H1 (cell line): ENCODE results near the gene COL1A1.

ENCODE experiments used
- CTCF ChIP-seq, 3 experiments: IDR thresholded peaks; 1 replicate in 2 of 3; 2 replicates in 1 of 3; pipeline versions ENCODE4 v1.5.1 to v1.6.1; 2011; ENCODE audit warnings: low read length in 3 of 3, mild to moderate bottlenecking in 3 of 3, inconsistent platforms in 2 of 3, low read depth in 1 of 3, moderate library complexity in 1 of 3; ENCODE audit not compliant: insufficient read depth in 1 of 3; ENCODE audit errors: control extremely low read depth in 1 of 3
- EP300 ChIP-seq, 2 experiments: IDR thresholded peaks; 1 replicate in 1 of 2; 2 replicates in 1 of 2; pipeline ENCODE4 v1.6.1; 2011 to 2012; ENCODE audit warnings: low read depth in 2 of 2, low read length in 2 of 2, mild to moderate bottlenecking in 2 of 2, borderline replicate concordance in 1 of 2, inconsistent platforms in 1 of 2, moderate library complexity in 1 of 2
- SIRT6 ChIP-seq: IDR thresholded peaks from one replicate; pipeline ENCODE4 v1.7.1; 2012; ENCODE audit warnings: low read length, inconsistent platforms

GRCh38 chr17:50244771-50245170 lies 43.3 kb upstream of the COL1A1 start:
- TF ChIP-seq CTCF (IDR thresholded peaks at IDR 0.05; ENCODE audit: control extremely low read depth in 1 of 3, insufficient read depth in 1 of 3, low read depth in 1 of 3, low read length in 3 of 3) (no peak), SIRT6 (no peak), EP300 (IDR thresholded peaks at IDR 0.05; ENCODE audit: borderline replicate concordance in 1 of 2, low read depth in 2 of 2, low read length in 2 of 2) (no peak)
